CD4-positive, alpha-beta T cell treated with Interleukin-17A for 1 hour (primary cell): ENCODE results near the gene BAZ1A.
A peak's percentile ranks its signal among the peaks of the same experiment; 100 is the strongest.
"Not testable (repeated sequence)": the region's sequence is repeated elsewhere in the genome, so short reads cannot be mapped to it uniquely, and the experiment has no call there.

Experiments
- DNase-seq: peaks from one replicate; pipeline ENCODE4 v3.0.0-alpha.2; 2020

BAZ1A gene

DNA sequence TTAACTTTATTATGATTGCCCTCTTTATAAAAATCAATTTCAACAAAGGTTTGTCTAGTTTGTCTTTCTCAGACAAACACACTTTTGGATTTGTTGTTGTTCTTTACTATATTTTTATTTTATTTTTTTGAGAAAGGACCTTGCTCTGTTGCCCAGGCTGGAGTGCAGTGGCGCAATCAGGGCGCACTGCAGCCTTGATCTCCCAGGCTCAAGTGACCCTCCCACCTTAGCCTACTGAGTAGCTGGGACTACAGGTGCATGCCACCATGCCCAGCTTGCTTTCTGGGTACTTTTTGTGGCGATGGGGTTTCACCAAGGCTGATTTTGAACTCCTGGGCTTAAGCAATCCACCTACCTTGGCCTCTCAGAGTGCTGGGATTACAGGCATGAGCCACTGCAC is 96.4 kb downstream of the BAZ1A start:
- DNase-seq: no peak

DNA sequence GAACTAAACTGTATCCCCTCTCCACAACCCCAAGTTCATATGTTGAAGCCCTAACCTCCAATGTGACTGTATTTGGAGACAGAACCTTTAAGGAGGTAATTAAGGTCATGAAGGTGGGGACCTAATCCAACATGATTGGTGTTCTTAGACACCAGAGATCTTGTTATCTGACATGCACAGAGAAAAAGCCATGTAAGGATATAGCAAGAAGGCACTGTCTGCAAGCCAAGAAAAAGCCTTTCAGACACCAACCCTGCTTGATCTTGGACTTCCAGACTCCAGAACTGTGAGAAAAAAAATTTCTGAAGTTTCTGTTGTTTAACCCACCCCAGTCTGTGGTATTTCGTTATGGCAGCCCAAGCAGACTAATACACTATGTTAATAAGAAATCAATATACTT is 98.5 kb downstream of the BAZ1A start:
- DNase-seq: no peak

DNA sequence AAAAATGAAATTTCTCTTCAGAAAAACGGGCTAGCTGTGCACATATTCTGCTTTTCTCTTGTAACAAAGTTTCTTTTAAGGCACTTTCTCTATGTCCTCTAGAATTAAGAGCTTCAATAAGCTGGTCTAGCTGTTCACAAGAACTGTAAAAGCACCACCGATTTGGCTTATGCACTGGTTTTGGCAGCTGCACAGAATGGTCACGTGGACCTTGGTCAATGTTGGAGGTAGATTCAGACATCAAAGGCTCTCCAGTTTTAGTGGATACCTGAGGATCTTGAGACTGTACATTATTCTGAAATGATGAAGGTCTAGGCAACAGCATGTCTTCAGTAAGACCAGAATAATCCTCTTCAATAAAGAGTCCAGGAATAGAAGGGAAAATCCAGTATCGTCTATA is 99.2 kb downstream of the BAZ1A start:
- no peak for DNase-seq

DNA sequence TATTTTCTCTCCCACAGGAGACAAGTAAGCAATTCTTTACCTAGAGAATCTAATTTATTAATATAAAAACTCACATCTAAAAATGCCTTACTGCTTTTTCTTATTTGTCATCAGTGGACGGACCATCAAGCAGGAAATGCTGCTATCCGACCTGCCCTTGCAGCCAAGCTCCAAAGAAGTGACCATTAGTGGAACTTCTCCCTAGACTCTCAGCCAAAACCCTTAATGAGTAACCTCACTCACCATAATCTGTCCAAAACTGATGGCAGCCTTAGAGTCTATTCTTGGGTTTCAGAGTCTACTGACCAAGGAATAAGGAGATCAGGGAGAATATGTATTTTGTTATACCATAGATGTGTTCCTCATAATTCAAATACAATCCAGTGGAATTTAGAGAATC is 99.8 kb downstream of the BAZ1A start:
- DNase-seq: no peak

DNA sequence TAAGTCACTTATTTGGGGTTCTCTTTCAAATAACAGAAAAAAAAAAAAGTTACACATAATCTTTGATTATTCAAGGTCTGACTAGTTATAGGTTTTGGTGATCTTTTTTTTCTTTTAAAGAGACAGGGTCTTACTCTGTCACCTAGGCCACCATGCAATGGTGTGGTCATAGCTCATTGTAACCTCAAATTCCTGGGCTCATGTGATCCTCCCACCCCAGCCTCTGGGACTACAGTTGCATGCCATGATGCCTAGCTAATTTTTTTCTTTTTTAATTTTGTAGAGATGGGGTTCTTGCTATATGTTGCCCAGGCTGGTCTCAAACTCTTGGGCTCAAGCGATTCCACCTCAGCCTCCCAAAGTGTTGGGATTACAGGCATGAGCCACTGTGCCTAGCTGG is 104.3 kb downstream of the BAZ1A start:
- no peak for DNase-seq

DNA sequence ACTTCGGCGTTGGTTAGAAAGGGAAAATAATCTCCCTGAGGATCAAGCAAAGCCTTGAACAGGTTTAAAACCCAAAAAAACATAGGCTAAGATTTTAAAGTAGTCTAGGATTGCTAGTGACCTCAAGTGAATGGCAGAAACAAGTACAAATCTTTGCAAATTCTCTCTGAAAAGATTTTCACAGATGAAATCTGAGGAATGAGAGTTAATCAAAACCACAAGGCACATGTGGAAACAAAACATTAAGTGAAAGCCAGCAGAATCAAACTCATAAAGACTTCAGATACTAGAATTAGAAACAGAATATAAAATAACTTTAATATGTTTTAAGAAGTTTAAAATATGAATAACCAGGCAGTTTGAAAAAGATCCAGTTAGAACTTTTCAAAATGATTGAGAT is 108.6 kb downstream of the BAZ1A start:
- DNase-seq: no peak

DNA sequence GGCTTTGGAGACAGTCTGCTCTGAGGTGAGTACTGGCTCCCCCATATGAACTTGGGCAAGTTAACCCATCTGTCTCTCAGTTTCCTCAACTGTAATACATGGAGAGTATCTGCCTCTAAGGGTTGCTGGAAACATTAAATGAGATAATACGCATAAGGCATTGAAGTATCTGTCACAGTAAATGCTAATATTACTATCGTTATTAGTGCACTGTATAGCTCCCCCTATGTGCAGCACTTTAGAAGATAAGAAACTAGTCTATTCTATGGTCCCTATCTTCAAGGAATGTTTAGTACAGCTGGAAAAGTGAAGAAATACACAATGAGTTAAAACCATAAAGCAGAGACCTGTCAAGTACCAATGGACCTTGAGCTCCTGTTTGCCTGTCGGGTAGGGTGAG is 109.1 kb downstream of the BAZ1A start:
- no peak for DNase-seq

DNA sequence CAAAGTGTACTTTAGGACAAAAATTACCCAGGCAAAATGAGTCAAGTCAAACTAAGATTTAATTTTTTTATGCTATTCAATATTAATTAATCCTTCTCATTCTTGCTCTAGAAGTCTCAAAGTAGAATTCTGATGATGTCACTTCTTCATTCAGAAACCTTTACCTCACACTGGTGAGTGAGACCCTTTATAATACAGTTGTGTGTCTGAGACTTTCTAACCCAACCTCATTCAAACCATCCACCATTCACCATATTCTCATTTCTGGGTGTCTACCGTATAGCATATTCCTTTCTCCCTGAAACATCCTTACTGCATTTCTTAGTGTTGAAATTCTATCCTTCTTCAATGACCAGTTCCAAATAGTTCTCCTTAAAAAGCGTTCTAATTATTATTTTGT is 119.9 kb downstream of the BAZ1A start:
- DNase-seq: no peak

DNA sequence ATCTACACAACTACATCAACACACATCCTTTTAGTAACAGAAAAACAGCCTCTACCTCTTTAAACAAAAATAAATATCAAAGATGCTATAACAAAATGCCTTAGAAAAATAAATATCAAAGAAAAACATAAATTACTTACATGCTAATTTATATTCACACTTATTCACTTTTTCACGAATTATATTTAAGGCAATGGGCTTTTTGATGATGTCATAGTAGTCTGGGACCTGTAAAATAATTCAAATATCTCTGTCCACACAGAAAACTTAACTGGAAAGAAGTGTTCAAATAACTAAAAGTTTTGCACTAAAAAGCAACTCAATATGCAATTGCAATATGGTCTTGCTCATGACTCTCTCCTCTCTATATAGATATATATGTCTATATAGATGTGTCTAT is 120.5 kb downstream of the BAZ1A start:
- DNase-seq: no peak

DNA sequence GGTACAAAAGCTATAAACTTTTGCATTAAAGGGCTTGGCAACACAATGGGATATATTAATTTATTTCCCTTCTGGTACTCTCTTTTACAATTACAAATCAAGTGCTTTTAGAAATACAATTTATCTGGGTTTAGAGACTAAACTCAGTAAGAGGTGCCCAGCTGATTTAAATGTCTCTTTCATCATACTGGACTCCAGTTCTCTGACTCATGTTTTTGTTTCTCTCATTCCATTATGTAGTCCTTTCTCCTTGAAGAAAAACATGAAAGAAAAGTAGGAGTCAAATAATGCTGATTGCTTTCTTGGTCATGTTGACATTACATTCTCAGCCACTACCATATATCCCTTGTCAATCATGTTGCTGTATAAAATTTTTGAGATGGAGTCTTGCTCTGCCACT is 124.5 kb downstream of the BAZ1A start:
- no peak for DNase-seq

DNA sequence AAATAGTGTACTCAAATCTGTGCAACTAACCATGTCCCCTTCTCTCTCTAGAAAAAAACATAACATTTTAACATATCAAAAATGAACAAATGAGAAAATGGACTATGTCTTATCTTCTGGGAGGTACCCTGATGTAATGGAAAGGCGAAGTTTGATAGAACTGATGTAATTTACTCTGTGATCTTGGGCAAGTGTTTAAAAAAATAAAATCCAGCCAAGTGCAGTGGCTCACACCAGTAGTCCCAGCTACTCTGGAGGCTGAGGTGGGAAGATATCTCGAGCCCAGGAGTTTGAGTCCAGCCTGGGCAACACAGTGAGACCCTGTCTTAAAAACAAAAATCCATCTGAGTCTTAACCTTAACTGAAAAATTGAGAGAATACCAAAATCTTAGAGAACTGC is 124.9 kb downstream of the BAZ1A start:
- DNase-seq: no peak

DNA sequence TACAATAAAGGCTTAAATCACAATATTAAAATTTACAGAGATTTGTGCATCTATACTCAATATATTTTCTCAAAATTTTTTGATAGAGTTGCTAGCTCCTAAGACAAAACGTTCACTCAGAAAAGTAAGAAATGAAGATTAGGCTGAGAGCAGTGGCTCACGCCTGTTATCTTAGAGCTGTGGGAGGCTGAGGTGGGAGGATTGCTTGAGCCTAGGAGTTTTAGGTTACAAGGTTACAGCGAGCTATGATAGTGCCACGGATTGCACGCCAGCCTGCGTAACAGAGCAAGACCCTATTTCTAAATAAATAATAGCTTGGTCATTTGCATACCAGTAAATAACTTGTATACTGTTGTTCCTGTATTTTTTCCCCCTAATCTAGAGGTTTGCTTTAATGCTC is 125.8 kb downstream of the BAZ1A start:
- no peak for DNase-seq

DNA sequence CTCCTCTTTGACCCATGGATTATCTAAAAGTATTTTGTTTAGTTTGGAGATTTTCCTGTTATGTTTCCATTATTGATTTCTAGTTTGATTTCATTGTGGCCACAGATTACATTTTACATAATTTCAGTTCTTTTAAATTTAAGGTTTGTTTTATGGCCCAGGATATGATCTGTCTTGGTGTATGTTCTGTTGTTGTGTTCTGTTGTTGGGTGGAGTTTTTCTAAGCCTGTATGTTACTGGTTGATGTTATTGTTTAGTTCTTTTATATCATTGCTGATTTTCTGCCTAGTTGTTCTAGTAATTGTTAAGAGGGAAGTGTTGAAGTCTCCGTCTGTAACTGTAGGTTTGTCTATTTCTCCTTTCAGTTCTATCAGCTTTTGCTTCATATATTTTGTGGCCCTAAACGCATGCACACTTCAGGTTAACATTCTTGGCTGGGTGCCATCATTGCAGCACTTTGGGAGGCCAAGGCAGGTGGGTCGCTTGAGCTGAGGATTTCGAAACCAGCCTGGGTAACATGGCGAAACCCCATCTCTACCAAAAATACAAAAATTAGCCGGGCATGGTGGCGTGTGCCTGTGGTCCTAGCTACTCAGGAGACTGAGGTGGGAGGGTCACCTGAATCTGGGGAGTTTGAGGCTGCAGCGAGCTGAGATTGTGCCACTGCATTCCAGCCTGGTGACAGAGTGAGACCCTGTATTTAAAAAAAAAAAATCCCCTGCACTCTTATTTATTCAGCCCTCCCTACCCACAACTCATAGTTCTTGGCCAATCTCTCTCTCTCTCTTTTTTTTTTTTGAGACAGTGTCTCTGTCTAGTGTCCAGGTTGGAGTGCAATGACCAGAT is 132.7 kb downstream of the BAZ1A start:
- no peak for DNase-seq

DNA sequence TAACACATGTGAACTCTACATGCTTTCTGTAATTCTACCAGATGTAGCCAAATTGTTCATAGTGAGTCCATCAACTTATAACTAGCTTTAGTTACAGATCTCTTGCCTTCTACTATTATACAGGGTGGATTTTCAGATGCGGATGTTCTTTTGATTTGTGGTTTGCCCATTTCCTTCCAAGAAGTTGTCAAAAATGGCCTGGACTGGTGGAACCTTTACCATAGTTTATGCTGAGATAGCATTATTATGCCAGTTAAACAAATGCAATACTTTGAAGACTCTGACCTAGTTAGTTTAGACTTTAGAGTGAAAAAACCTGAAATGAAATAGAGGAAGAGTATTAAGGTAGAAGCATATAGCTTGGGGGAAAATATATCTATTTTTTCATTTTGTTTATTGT is 133.3 kb downstream of the BAZ1A start:
- DNase-seq: peak; percentile 50

DNA sequence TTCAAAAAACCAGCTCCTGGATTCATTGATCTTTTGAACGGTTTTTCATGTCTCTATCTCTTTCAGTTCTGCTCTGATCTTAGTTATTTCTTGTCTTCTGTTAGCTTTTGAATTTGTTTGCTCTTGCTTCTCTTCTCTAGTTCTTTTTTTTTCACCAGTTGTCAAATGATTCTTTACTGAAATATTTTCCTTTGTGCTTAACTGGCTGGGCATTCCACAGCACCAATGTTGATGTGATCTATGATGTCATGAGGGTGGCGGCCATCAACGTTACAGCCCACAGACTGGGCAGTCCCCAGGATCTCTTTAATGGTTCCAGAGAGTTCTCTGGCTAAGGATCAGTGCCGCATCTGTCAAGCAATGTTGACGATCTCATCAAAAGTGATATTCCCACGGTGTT is 135.0 kb downstream of the BAZ1A start:
- DNase-seq: not testable (repeated sequence)

DNA sequence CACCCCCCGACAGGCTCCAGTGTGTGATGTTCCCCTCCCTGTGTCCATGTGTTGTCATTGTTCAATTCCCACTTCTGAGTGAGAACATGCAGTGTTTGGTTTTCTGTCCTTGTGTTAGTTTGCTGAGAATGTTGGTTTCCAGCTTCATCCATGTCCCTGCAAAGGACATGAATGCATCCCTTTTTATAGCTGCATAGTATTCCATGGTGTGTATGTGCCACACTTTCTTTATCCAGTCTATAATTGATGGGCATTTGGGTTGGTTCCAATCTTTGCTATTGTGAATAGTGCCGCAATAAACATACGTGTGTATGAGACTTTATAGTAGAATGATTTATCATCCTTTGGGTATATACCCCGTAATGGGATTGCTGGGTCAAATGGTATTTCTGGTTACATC is 138.1 kb downstream of the BAZ1A start:
- DNase-seq: not testable (repeated sequence)

DNA sequence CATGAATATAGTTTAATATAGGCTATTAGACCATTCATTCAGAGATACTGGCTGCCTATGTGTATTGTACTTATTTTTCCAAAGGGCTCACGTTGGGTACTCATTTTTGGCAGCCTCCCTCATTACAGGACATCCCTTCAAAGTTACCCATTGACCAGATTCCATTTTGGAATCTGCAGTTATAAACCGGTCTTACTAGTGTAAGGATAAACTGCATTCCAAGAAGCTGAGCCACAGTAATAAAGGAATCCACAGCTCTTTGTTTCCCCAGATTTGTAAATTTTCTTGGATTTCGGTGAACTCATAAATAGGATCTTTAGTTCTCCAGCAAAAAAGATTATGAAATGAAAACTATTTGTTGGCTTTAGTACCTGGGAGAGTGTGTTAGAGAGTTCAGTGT is 141.9 kb downstream of the BAZ1A start:
- DNase-seq: no peak

DNA sequence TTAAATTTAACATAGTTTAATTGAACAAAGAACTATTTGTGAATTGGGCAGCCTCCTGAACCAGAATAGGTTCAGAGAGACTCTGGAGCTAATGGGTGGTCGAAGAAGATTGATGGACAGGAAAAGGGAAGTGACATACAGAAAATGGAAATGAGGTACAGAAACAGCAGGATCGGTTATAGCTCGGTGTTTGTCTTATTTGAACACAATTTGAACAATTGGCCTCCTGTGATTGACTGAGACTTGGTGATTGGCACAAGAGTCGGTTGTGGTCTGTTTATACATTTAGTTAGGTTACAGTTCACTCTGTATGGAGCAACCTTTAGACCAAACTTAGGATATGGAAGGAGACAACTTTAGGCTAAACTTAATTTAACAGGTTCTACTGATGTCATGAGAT is 142.4 kb downstream of the BAZ1A start:
- no peak for DNase-seq

DNA sequence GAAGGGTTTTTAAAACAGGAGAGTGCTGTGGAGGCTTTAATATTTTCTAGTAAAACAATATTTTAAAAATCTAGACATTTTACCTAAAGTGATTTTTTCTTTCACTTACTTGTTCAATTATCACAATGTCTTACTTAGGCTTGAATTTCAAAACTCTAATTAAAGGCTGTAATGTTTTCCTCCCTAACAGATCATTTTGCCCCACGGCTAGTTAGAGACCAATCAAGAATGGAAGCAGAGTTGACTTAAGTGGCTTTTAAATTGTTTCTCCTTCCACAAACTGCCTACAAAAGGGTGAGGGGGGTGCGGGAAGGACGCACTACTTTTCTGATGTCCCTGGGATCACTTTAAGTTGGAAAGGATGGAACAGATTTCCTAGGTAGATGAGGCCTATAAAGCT is 151.3 kb downstream of the BAZ1A start:
- no peak for DNase-seq

DNA sequence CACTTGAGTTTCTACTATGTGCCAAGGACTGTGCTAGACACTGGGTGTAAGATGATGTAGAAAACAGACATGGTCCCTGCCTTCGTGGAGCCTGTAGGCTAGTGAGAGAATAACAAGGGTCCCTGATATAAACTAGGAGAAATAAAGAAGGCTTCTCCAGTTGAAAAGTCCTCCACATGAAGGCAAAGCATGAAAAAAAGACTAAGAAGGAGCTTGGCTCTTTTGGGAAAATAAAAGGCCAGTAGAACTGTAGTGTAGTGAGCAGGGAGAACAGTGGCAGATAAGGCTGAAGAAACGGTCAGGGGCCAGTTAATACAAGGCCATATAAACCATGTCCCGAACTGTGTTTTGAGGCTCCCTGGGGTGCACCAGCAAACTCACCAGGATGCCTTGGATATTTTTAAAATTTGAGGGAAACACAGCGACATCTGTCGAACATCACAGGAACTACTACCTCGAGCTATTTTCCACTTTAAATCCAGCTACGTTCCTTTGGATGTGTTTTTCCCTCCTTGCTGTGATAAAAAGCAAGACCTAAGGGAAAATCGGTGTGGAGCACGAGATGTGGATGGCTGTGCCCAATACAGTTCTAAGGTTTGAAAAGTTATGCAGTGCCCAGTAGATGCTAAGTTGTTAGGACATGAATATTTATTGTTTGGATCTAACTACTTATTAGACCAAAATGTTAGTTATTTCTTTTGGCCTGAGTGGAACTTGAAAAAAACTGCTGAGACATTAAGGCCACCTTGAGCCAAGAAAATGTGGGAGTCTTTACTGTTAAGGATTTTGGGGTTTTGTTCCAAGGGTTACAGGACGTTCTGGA is 152.2 kb downstream of the BAZ1A start:
- peak; percentile 64 for DNase-seq

DNA sequence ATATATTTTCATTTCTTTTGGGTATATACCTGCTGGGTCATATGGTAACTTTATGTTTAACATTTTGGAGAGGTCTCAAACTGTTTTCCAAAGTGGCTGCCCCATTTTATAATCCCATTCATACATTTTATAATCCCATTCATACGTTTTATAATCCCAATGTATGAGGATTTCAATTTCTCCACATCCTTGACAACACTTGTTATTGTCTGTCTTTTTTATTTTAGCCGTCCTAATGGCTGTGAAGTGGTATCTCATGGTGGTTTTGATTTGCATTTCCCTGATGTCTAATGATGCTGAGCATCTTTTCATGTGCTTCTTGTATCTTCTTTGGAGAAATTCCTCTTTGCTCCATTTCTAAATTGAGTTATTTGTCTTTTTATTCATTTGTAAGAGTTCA is 154.0 kb downstream of the BAZ1A start:
- no peak for DNase-seq

DNA sequence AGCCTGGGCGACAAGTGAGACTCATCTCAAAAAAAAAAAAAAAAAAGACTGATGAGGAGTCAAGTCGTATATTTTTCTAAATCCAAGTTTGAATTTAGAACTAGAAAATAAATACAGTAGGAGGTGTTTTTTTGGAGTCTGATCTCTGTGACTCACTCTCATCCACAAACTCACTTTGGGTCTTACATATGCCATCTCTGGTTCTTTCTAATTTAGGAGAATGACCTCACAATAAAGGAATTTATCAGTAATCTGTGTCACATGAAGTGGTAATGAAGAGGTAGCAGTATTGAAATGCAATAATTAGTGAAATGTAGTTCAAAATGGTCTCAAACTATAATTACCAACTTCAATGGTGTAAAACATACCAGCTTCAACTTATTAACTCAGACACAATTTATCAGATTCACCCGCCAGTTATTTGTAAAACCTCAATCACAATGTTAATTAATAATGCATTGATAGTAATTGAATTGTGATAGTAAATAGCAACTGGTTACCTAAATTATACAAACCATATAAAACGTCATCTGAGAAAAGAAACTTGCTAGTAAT is 156.3 kb downstream of the BAZ1A start:
- no peak for DNase-seq

DNA sequence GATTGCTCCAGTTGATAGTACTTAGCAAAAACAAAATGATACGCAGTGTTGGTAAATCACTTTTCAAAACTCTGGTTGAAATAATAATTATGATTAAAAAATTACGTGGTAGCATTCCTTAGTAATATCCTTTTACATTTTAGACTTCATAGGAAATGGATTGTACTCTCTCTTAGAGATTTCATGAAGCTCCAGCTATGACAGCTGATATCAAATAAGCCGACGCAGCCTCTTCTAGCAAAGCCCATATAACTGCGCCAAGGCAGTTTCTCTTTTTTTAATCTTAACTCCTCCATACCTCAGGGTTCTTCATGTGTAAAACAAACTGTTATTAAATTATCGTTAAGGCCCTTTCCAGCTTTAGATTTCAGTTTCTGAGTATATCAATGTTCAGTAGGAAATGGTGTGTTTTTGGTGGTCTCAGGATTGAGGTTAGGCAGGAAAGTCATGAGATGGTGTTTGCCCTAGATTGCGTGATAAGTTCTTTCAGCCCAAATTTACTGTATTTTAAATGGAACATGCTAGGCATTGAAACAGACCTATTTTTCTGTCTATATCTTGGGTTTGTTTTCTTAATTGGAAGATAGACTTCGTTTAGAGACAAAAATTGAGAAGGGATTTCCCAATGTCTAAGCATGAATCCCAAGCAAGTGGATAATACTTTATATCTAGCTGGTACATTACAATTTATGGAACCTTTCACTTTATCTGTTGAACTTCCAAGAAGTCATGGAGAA is 159.9 kb downstream of the BAZ1A start:
- DNase-seq: no peak
